ENCODE data around the gene SLC22A2. TPM values are rescaled to one million over a fixed set of nuclear protein-coding genes. Genes with fewer than 3 reads are reported as not detected.

Gene SLC22A2
- total RNA-seq, 3 donors from 2014 or later (not counting 1 experiment from before 2014, with no cell fraction given): not detected

- H3K27ac ChIP-seq (ENCODE audit: low read length): no peak overlapping the region
- WGBS (ENCODE audit: insufficient coverage): 80% methylated on average over 9 of the region's 9 CpGs
- no peaks in the 10 kb centered on the region for H3K4me1 ChIP-seq (ENCODE audit: control insufficient read depth, insufficient read depth, low read length)
- intact Hi-C loops (cut with micrococcal nuclease): no loop called here
- peaks cover 3% of the 10 kb centered on the region for H3K27me3 ChIP-seq (ENCODE audit: control insufficient read depth, insufficient read depth, low read length)
- no peaks in the 10 kb centered on the region for H3K9me3 Mint-ChIP-seq
- H3K27ac Mint-ChIP-seq: no peak overlapping the region
- H3K9me3 ChIP-seq (ENCODE audit: control insufficient read depth, insufficient read depth, low read length): no peaks in the 10 kb centered on the region
- no peak overlapping the region for H3K4me3 ChIP-seq (ENCODE audit: low read length)
- H3K4me1 Mint-ChIP-seq: no peaks in the 10 kb centered on the region
- H3K36me3 Mint-ChIP-seq: no peaks in the 10 kb centered on the region
- peaks cover 23% of the 10 kb centered on the region in 2 donors for H3K27me3 Mint-ChIP-seq (ENCODE audit: low read depth in 2 of 2)
- TF ChIP-seq CTCF (IDR thresholded peaks at IDR 0.05): no peak
- H3K4me3 Mint-ChIP-seq: no peak overlapping the region
- DNase-seq: no peak
- ATAC-seq: no peak
- no peaks in the 10 kb centered on the region for H3K36me3 ChIP-seq (ENCODE audit: control insufficient read depth, insufficient read depth, low read length)
These were observed 84.7 kb downstream of the SLC22A2 start for GRCh38 chr6:160173806-160174527.

- peaks cover 23% of the 10 kb centered on the region in 2 donors for H3K27me3 Mint-ChIP-seq (ENCODE audit: low read depth in 2 of 2)
- no peaks in the 10 kb centered on the region for H3K4me1 Mint-ChIP-seq
- intact Hi-C loops (cut with micrococcal nuclease): no loop called here
- H3K9me3 Mint-ChIP-seq: no peaks in the 10 kb centered on the region
- DNase-seq (no peak), ATAC-seq (no peak)
- H3K27ac ChIP-seq (ENCODE audit: low read length): no peak overlapping the region
- H3K27me3 ChIP-seq (ENCODE audit: control insufficient read depth, insufficient read depth, low read length): peaks cover 3% of the 10 kb centered on the region
- no peaks in the 10 kb centered on the region for H3K9me3 ChIP-seq (ENCODE audit: control insufficient read depth, insufficient read depth, low read length)
- H3K4me3 Mint-ChIP-seq: no peak overlapping the region
- no peak for TF ChIP-seq CTCF (IDR thresholded peaks at IDR 0.05)
- no peaks in the 10 kb centered on the region for H3K4me1 ChIP-seq (ENCODE audit: control insufficient read depth, insufficient read depth, low read length)
- no peak overlapping the region for H3K27ac Mint-ChIP-seq
- H3K36me3 Mint-ChIP-seq: no peaks in the 10 kb centered on the region
- no peaks in the 10 kb centered on the region for H3K36me3 ChIP-seq (ENCODE audit: control insufficient read depth, insufficient read depth, low read length)
- no peak overlapping the region for H3K4me3 ChIP-seq (ENCODE audit: low read length)
- 89% methylated on average over 5 of the region's 5 CpGs for WGBS (ENCODE audit: insufficient coverage)
These were observed 85.9 kb downstream of the SLC22A2 start for GRCh38 chr6:160172704-160173103.

GRCh38 chr6:160170018-160170680 is 88.5 kb downstream of the SLC22A2 start:
- Histone ChIP-seq H3K4me3 (ENCODE audit: low read length) (no peak overlapping the region), H3K27me3 (ENCODE audit: control insufficient read depth, insufficient read depth, low read length) (peaks cover 3% of the 10 kb centered on the region), H3K27ac (ENCODE audit: low read length) (no peak overlapping the region), H3K36me3 (ENCODE audit: control insufficient read depth, insufficient read depth, low read length) (no peaks in the 10 kb centered on the region), H3K9me3 (ENCODE audit: control insufficient read depth, insufficient read depth, low read length) (no peaks in the 10 kb centered on the region), H3K4me1 (ENCODE audit: control insufficient read depth, insufficient read depth, low read length) (no peaks in the 10 kb centered on the region)
- intact Hi-C loops (cut with micrococcal nuclease): no loop called here
- Mint-ChIP-seq H3K4me1 (no peaks in the 10 kb centered on the region), H3K27me3 (ENCODE audit: low read depth in 2 of 2) (peaks cover 15 to 17% of the 10 kb centered on the region in 2 donors), H3K27ac (no peak overlapping the region), H3K36me3 (no peaks in the 10 kb centered on the region), H3K4me3 (no peak overlapping the region), H3K9me3 (no peaks in the 10 kb centered on the region)
- DNase-seq: no peak
- ATAC-seq: no peak
- 85% methylated on average over 4 of the region's 6 CpGs for WGBS (ENCODE audit: insufficient coverage)
- no peak for TF ChIP-seq CTCF (IDR thresholded peaks at IDR 0.05)
